ENCODE data around the gene HCN1. TPM values are rescaled to one million over a fixed set of nuclear protein-coding genes. Genes with fewer than 3 reads are reported as not detected.

The HCN1 gene
- total RNA-seq, 1 donor from 2014 or later: 0.14 TPM

GRCh38 chr5:45410304-45410995 is 285.7 kb downstream of the HCN1 start:
- H3K36me3 ChIP-seq: no peaks in the 10 kb centered on the region
- no peaks in the 10 kb centered on the region for H3K4me1 ChIP-seq
- no peaks in the 10 kb centered on the region for H3K27me3 ChIP-seq (ENCODE audit: low read depth)
- no peaks in the 10 kb centered on the region for H3K9me3 ChIP-seq (replicated peaks)
- H3K4me3 ChIP-seq: no peak overlapping the region
- H3K27ac ChIP-seq (replicated peaks): no peak overlapping the region
- TF ChIP-seq CTCF (IDR thresholded peaks at IDR 0.05; ENCODE audit: borderline replicate concordance): no peak
- intact Hi-C loops (cut with micrococcal nuclease): no loop called here
- no peak for DNase-seq

- no peaks in the 10 kb centered on the region for H3K4me1 ChIP-seq
- no peak for TF ChIP-seq CTCF (IDR thresholded peaks at IDR 0.05; ENCODE audit: borderline replicate concordance)
- no peaks in the 10 kb centered on the region for H3K36me3 ChIP-seq
- no peak overlapping the region for H3K27ac ChIP-seq (replicated peaks)
- intact Hi-C loops (cut with micrococcal nuclease): no loop called here
- H3K4me3 ChIP-seq: no peak overlapping the region
- no peaks in the 10 kb centered on the region for H3K27me3 ChIP-seq (ENCODE audit: low read depth)
- H3K9me3 ChIP-seq (replicated peaks): no peaks in the 10 kb centered on the region
- no peak for DNase-seq
Measured at GRCh38 chr5:45408067-45408466, 288.1 kb downstream of the HCN1 start.

- DNase-seq: no peak
- Histone ChIP-seq H3K36me3 (no peaks in the 10 kb centered on the region), H3K9me3 (replicated peaks) (no peaks in the 10 kb centered on the region), H3K4me1 (no peaks in the 10 kb centered on the region), H3K27me3 (ENCODE audit: low read depth) (no peaks in the 10 kb centered on the region), H3K27ac (replicated peaks) (no peak overlapping the region), H3K4me3 (no peak overlapping the region)
- TF ChIP-seq CTCF (IDR thresholded peaks at IDR 0.05; ENCODE audit: borderline replicate concordance): no peak
- intact Hi-C loops (cut with micrococcal nuclease): no loop called here
Measured at GRCh38 chr5:45402804-45403455, 293.2 kb downstream of the HCN1 start.

GRCh38 chr5:45399041-45399440 is 297.1 kb downstream of the HCN1 start:
- Histone ChIP-seq H3K4me3 (no peak overlapping the region), H3K9me3 (replicated peaks) (no peaks in the 10 kb centered on the region), H3K36me3 (no peaks in the 10 kb centered on the region), H3K27me3 (ENCODE audit: low read depth) (no peaks in the 10 kb centered on the region), H3K4me1 (no peaks in the 10 kb centered on the region), H3K27ac (replicated peaks) (no peak overlapping the region)
- TF ChIP-seq CTCF (IDR thresholded peaks at IDR 0.05; ENCODE audit: borderline replicate concordance): no peak
- no peak for DNase-seq
- intact Hi-C loops (cut with micrococcal nuclease): no loop called here

GRCh38 chr5:45385321-45386058 is 310.7 kb downstream of the HCN1 start:
- no peak for TF ChIP-seq CTCF (IDR thresholded peaks at IDR 0.05; ENCODE audit: borderline replicate concordance)
- no peaks in the 10 kb centered on the region for H3K9me3 ChIP-seq (replicated peaks)
- DNase-seq: no peak
- no peak overlapping the region for H3K4me3 ChIP-seq
- intact Hi-C loops (cut with micrococcal nuclease): no loop called here
- peak overlapping the region; percentile 59 for H3K27ac ChIP-seq (replicated peaks)
- no peaks in the 10 kb centered on the region for H3K36me3 ChIP-seq
- peaks cover 6% of the 10 kb centered on the region for H3K4me1 ChIP-seq
- no peaks in the 10 kb centered on the region for H3K27me3 ChIP-seq (ENCODE audit: low read depth)

All from left ventricle myocardium inferior (tissue), 1 donor.